ENCODE results near the gene ITPK1.

The ITPK1 gene

GRCh38 chr14:93019970-93020369, 95.8 kb downstream of the ITPK1 start:
- H3K27ac ChIP-seq, result peak overlapping the region; percentile 22; the same call in 1 of the 2 replicates
- TF ChIP-seq ZFX (IDR thresholded peaks at IDR 0.05), result no peak

- peak overlapping the region; percentile 22; the same call in 1 of the 2 replicates for H3K27ac ChIP-seq
These were observed 96.3 kb downstream of the ITPK1 start for GRCh38 chr14:93019367-93019843.

GRCh38 chr14:93018366-93018765, 97.4 kb downstream of the ITPK1 start:
- H3K27ac ChIP-seq, result peak overlapping the region; percentile 33; the same call in 1 of the 2 replicates
- TF ChIP-seq ZFX (IDR thresholded peaks at IDR 0.05) (no peak), CTCF (conservative IDR thresholded peaks at IDR 0.05) (no peak)

More at GRCh38 chr14:93019367-93019843, 96.3 kb downstream of the ITPK1 start:
- TF ChIP-seq CTCF (conservative IDR thresholded peaks at IDR 0.05), result no peak
- TF ChIP-seq ZFX (IDR thresholded peaks at IDR 0.05), result no peak

- peak overlapping the region; percentile 33 for H3K27ac ChIP-seq
- TF ChIP-seq ZFX (IDR thresholded peaks at IDR 0.05), result no peak
- no peak for TF ChIP-seq CTCF (conservative IDR thresholded peaks at IDR 0.05)
These were observed 97.8 kb downstream of the ITPK1 start for GRCh38 chr14:93017898-93018297.

- TF ChIP-seq CTCF (conservative IDR thresholded peaks at IDR 0.05) (no peak), ZFX (IDR thresholded peaks at IDR 0.05) (no peak)
- H3K27ac ChIP-seq, result peak overlapping the region; percentile 33
These were observed 98.4 kb downstream of the ITPK1 start for GRCh38 chr14:93017301-93017797.

- TF ChIP-seq ZFX (IDR thresholded peaks at IDR 0.05), result no peak
- no peak for TF ChIP-seq CTCF (conservative IDR thresholded peaks at IDR 0.05)
- peak overlapping the region; percentile 33; the same call in 1 of the 2 replicates for H3K27ac ChIP-seq
These were observed 99.4 kb downstream of the ITPK1 start for GRCh38 chr14:93016275-93016845.

- no peak for TF ChIP-seq ZFX (IDR thresholded peaks at IDR 0.05)
- no peak for TF ChIP-seq CTCF (conservative IDR thresholded peaks at IDR 0.05)
- no peak overlapping the region; the same call in 1 of the 2 replicates for H3K27ac ChIP-seq
These were observed 100.2 kb downstream of the ITPK1 start for GRCh38 chr14:93015505-93015904.

GRCh38 chr14:93015064-93015463, 100.7 kb downstream of the ITPK1 start:
- H3K27ac ChIP-seq, result no peak overlapping the region; the same call in 1 of the 2 replicates
- no peak for TF ChIP-seq CTCF (conservative IDR thresholded peaks at IDR 0.05)
- no peak for TF ChIP-seq ZFX (IDR thresholded peaks at IDR 0.05)
